GM21423 (cell line): Measurements from ENCODE around the gene FHAD1.
A peak's percentile ranks its signal among the peaks of the same experiment; 100 is the strongest.

Experiments
- ATAC-seq: cut with Tn5 transposase; IDR thresholded peaks from one replicate; pipeline ENCODE4 v1.9.1; 2021; ENCODE audit warnings: mild to moderate bottlenecking, moderate library complexity; ENCODE audit not compliant: unreplicated experiment

FHAD1 gene

DNA sequence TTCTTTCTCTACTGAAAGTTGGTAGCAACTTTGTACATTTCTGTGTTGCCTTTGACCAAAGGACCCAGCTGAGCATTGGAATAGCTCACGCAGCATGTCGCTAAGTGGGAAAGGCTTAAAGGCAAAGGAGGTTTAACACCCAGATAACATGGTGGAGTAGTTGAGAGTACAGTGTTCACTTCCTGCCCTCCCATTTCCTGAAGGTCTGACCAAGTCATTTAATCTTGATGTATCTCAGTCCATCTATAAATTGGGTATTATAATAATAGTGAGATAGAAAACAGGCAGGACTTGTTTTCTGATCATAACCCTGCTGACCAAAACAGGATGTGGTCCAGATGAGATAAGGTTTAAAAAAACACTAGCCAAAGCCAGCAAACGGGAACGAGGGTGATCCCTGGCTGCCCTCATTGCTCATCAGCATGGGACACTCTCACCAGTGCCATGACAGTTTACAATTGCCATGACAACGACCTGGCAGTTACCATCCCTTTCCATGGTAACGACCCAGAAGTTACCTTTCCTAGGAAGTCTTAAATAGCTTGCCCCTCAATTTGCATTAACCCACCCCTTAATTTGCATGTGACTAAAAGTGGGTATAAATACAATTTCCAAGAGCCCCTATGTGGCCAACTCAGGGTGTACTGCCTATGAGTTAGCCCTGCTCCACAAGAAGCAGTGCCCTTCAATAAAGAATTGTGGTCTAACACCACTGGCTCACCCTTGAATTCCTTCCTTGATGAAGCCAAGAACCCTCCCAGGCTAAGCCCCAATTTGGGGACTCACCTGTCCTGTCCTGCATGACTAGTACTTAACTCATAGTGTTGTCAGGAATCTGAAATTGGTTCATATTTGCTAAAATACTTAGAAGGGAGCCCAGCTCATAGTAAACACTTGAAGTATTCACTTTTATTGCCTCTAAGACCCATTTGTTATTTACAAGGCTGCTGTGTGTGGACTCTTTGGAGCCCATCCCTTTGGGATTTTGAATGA, 28.4 kb upstream of the FHAD1 start:
- no peak for ATAC-seq

DNA sequence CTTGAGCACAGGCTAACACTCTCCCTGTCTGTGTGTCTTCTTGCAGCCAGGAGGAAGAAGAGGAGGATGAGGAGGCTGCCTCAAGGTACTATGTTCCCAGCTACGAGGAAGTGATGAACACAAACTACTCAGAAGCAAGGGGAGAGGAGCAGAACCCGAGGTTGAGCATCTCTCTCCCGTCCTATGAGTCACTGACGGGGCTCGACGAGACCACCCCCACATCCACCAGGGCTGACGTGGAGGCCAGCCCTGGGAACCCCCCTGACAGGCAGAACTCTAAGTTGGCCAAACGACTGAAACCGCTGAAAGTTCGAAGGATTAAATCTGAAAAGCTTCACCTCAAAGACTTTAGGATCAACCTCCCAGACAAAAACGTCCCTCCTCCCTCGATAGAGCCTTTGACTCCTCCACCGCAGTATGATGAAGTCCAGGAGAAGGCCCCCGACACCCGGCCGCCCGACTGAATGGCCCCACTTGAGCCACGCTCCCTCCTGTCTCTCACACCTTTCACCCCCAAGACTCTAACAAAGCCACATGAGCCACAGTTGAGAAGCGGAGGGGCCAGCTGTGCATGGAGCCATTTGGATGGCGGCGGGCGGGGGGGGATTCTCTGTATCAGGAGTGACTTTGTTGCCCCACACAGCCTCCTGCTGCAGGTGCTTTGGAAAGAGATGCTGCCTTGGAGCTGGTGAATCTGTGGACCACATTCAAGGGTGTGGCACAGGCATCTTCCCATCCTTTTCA, 27.6 kb upstream of the FHAD1 start:
- no peak for ATAC-seq

DNA sequence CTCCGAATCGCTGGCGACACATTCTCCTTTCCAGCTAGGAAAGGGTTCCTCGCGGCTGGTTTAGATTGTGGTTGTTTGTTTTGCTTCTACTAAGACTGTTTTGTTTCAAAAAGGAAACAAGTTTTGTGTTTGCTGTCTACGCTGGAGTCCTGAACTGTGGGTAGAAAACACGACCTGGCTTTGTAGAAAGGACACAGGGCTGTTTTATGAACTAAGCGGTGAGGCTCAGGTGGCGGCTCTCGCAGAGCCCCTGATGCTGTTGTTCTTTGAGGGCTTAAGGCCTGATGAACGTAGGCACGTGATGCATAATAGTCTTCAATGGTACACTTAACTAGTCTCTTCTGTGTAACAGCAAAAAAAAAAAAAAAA, 27.0 kb upstream of the FHAD1 start:
- ATAC-seq, result no peak

DNA sequence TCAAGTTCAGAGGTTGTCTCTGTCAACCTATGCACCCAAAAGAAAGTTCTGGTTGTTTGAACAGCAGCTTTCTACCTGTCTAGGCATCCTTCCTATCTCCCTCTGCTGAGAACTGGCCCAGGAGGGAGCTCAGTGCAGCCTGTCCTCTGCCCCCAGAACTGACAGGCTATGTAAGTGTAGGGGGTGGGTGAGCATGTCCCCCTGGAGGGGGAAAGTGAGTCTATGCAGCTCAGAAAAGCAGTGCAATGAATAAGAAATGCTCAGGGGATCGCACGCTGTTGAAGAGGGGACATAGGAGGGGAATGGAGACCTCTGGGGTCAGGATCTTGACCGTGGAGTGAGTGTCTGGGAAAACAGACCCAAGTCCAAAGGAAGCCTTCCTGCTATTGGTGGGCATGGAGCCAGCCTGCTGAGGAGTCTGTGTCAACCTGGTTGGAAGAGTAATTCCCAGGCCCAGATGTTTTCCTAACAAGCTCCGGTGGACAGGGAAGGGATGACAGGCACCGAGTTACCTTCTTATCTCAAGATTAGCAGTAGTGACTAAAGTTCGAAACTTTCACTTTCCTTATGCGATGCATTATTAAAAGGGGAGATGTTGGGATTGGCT, 26.1 kb upstream of the FHAD1 start:
- ATAC-seq, result no peak

DNA sequence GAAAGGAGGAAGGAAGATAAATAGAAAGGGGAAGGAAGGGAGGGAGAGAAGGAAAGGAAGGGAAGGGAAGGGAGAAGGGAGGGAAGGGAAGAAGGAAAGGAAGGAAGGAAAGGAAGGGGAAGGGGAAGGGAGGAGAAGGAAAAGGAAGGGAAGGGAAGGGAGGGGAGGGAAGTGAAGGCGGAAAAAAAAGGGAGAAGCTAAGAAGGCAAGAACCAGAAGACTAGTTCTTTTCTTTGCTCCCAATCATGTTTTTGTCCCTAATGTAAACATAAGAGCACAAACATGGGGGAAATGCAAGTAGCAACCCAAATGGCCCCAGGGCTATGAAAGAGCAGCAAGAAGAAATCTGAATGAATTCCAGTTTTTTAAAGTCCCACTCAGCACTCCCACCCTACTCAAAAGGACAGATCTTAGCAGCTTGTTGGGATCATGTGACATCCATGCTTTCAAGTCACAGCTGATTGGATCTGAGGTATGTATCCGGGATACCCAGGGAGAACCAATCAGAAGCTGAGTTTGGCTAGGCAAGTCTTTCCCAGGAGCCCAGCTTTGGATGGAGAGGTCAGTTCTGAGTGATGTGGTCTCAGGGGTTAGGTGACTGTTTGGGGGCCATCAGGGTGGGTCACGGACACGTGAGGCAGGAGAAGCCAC, 24.2 kb upstream of the FHAD1 start:
- ATAC-seq, result no peak

DNA sequence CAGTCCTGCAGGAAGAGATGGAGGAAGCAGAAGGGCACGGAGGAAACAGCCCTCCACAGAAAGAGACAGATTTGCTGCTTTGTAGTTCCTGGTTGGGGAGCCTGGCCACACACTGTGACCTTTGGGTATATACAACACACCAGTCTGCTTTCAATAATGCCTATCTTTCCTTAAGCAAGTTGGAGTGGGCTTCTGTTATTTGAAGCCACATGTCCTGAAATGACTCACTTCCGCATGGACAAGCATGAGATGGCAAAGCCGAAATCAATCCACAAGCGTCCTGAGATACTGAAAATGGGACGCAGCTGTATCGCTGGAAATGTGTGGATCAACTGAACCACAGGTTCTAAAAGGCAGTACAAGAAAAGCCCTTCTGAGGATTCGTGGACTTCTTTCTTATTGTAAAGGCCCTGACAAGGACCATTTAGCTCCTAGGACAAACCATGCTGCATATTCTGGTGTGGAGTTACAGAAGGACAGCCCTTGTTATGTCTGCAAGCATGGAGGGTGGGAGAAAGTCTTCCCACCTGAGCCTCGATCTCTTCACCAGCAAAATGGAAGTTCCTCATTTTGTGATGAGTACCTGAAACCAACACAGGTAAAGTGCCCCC, 22.7 kb upstream of the FHAD1 start:
- ATAC-seq, result no peak

DNA sequence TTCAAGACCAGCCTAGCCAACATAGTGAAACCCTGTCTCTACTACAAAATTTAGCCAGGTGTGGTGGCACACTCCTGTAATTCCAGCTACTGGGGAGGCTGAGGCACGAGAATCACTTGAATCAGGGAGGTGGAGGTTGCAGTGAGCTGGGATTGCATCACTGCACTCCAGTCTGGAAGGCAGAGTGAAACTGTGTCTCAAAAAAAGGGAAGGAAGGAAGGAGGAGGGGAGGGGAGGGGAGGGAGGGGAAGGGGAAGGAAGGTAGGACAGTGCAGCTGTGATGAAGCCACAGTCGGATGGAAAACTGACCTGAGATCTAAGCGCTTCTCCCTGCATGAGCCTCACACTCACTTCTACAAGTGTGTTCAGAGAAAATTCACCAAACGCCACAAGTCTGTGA, 22.0 kb upstream of the FHAD1 start:
- no peak for ATAC-seq

DNA sequence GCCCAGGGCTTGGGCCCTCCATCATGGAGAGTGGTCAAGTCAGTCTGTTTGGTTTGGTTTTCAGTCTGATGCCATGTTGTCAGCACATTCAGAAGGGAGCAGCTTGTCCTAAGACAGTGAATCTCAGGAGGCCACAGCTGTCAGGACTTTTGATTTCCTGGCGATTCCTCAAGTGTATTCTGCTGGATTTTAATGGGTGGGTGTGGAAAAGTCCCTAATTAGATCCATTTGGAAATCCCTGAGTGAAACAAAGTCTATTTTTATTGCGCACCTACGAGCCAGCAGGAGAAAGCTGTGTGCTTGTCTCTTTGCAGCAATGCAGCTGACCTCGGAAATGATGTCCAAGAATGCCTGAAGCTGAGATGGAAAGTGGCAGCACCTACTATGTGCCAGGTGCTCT, 21.6 kb upstream of the FHAD1 start:
- no peak for ATAC-seq

DNA sequence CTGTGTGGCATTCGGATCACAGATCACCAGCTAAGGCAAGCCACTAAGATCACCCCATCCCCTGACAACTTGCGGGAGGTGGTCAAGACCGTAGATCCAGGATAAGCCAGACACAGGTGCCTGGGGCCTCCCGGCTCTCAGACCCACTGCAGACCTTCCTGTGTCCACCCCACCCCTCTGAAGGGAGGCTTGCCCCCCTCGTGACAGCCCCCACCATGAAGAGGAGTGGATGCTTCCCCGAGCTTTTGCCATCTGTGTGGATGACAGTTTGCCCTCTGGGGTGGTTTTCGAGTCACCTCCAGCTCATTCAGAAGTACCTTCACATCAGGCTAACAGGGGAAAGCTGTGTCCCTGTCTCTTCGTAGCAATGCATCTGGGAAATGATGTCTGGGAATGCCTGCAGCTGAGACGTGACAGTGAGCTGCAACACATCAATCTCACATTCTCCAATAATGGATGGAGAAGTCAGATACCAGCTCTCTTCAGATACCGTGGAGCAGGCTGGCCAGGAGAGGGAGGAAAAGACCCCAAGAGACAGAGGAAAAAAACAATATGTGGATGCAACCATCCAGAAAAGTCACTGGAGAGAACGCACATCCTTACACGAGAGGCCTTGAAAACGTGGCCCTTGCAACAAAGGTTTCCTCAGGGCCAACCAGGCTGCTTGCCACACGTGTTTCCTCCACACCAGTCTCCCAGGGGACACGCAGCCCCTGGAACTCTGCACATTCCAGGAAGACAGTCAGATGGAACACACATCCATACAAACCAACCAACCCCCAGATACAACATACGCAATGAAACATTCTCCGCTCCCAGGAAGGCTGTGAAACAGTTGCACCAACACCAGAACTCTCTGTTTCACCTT, 20.4 kb upstream of the FHAD1 start:
- ATAC-seq, result no peak

DNA sequence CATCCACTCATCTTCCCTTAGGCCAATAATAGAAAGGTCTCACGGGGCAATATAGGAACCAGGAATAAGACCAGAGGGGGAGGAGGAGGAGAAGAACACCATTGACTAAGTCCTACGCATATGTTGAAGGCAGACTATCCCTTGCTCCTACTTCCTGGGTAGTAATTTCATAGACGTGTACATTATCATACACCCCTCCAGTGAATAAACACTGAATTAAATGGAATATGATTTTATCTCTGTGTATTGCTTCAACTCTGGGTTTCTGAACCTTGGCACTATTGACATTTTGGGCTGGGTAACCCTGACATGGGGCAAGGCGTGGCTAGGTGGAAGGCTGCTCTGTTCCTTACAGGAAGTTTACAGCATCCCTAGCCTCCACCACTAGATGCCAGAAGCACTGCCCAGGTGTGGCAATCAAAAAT, 17.3 kb upstream of the FHAD1 start:
- no peak for ATAC-seq

DNA sequence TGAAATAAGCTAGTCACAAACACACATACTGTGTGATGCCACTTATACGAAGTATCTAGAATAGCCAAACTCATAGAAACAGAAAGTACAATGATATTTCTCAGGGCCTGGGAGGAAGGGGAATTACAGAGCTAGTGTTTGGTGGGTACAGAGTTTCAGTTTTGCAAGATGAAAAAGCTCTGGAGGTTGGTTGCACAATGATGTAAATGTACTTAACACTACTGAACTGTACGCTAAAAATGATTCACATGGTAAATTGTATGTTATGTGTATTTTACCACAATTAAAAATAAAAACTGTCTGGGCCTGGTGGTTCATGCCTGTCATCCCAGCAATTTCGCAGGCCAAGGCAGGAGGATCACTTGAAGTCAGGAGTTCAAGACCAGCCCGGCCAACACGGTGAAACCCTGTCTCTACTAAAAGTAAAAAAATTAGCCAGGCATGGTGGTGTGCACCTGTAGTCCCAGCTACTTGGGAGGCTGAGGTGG, 15.3 kb upstream of the FHAD1 start:
- peak; percentile 91 for ATAC-seq

DNA sequence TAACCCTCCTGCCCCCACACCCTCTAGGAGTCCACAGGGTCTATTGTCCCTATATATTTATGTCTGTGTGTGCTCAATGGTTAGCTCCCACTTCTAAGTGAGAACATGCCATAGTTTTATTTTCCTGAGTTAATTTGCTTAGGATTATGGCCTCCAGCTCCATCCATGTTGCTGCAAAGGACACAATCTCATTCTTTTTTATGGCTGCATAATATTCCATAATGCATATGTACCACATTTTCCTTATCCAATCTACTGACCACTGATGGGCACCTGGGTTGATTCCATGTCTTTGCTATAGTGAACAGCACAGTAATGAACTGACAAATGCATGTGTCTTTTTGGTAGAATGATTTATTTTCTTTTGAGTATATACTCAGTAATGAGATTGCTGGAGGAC, 13.3 kb upstream of the FHAD1 start:
- ATAC-seq, result no peak

DNA sequence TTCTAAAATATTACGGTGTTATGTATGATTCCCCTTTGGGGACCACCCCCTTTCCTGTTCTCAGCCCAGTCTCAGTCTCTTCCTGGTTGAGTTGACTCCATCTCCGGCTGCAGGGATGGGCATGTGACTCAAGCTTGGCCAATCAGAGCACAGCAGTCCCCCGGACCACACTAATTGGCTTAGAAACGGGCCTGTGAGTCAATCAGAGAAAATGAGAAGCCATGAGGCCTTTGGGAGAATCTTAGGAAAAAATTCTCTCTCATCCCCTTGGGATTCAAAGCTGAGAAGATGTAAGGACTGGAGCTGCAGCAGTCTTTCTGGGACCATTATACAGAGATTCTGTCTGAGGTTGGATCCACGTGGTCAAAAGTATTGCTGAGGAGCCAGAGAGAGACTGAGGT, 10.7 kb upstream of the FHAD1 start:
- ATAC-seq, result no peak

DNA sequence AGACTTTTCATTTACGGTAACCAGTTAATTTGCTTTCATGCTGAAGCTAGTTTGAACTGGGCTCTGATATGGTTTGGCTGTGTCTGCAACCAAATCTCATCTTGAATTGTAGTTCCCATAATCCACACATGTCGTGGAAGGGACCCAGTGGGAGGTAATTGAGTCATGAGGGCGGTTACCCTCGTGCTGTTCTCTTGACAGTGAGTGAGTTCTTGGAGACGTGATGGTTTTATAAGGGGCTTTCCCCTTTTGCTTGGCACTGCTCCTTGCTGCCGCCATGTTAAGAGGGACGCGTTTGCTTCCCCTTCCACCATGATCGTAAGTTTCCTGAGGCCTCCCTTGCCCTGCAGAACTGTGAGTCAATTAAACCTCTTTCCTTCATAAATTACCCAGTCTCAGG, 10.3 kb upstream of the FHAD1 start:
- ATAC-seq, result no peak

DNA sequence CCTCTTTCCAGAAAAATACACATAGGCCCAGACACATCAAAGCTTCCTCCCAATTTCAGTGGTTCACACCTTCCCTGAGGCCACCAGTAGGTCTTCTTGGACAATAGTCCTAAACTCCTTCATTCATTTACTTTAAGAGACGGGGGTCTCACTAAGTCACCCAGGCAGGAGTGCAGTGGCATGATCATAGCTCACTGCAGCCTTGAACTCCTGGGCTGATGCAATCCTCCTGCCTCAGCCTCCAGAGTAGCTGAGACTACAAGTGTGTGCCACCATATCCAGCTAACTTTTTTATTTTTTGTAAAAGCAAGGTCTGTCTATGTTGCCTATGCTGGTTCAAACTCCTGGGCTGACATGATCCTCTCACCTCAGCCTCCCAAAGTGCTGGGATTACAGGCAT, 8.2 kb upstream of the FHAD1 start:
- no peak for ATAC-seq

DNA sequence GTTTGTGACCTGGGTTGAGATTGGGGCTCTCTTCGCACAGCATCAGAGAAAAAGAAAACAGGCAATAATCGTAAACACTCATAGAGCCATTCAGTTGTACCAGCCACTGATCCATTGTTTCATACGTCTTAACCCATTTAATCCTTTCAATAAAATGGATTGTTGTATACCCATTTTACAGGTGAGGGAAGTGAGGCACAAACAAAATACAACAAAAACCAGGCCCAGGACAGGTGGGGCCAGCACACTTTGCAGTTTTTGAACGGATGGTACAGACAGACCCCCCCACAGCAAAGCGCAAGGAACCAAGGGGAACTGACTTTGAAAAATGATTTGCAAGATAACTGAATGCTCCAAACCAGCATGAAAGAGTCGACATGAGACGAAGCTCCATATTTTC, 4.3 kb upstream of the FHAD1 start:
- no peak for ATAC-seq

DNA sequence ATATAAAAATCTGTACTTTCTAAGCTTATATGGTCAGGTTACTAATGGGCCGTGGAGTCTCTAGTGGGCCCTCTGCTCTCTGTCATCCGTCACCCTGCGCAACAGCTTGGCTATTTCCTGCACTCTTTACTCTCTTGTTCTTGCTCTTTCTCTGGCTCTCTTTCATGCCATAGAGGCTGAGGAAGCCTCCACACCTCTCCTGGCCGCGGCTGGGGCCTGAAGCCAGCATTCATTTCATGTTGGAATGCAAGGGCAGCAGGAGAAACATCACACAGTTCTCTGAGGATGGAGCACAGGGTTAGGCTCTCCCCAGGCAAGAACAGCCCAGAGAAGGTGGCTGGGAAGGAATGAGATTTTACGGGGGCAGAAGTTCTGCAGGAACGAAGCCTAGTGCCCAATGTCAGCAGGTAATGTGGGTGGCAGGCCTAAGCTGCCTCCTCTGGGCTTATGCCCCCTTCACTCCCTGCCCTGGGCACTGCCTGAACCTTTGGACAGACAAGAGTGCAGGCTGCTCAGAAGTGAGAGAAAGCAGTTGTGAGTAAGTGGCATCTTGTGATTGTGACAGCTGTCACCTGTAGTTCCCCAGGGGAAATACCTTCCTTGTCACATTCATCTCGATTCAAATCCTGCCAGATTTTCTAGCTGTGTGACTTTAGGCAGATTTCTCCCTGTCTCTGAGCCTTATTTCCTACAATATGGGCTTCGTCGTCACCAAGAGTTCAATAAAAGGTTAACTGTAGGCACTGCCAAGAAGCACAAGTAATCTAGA, 3.6 kb upstream of the FHAD1 start:
- no peak for ATAC-seq

DNA sequence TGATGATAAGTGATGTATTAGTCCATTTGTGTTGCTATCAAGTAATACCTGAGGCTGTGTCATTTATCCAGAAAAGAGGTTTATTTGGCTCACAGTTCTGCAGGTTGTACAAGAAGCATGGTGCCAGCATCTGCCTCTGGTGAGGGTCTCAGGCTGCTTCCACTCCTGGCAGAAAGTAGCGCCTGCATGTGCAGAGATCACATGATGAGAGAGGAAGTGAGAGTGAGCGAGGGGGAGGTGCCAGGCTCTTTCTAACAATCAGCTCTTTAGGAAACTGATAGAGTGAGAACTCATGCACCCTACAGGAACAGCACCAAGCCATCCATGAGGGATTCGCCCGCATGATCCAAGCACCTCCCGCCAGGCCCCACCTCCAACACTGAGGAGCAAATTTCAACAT, 2.2 kb upstream of the FHAD1 start:
- ATAC-seq, result no peak
